Astrocyte (in vitro differentiated cells and primary cell): ENCODE data around the gene CMTM7. TPM values are rescaled to one million over a fixed set of nuclear protein-coding genes. Genes with fewer than 3 reads are reported as not detected.

Source experiments
- DNase-seq: peaks from one replicate; pipeline ENCODE4 v3.0.0-alpha.2; 2010; ENCODE audit warnings: low read depth
- FAIRE-seq: peaks from 2 replicates; lab custom pipeline; 2011; peaks lifted over from hg19 to GRCh38; lab: Jason Lieb, UNC
- H2AFZ ChIP-seq: 2 replicates; pipeline ENCODE4 v1.6.0; 2012; ENCODE audit warnings: low read depth, low read length, inconsistent platforms
- H3K27ac ChIP-seq: 2 replicates; pipeline ENCODE4 v1.5.1; 2011; ENCODE audit warnings: low read depth, low read length, inconsistent platforms
- H3K27me3 ChIP-seq: 2 replicates; pipeline ENCODE4 v1.6.0; 2011; ENCODE audit warnings: low read length, inconsistent platforms; ENCODE audit not compliant: insufficient read depth
- H3K36me3 ChIP-seq: 2 replicates; pipeline ENCODE4 v1.5.1; 2011; ENCODE audit warnings: low read length, inconsistent platforms; ENCODE audit not compliant: insufficient read depth
- H3K4me1 ChIP-seq: 2 replicates; pipeline ENCODE4 v1.5.1; 2011; ENCODE audit warnings: low read length, inconsistent platforms; ENCODE audit not compliant: insufficient read depth
- H3K4me2 ChIP-seq: 2 replicates; pipeline ENCODE4 v1.6.0; 2012; ENCODE audit warnings: low read length, inconsistent platforms
- H3K4me3 ChIP-seq: 2 replicates; pipeline ENCODE4 v1.5.1; 2011; ENCODE audit warnings: low read depth, mild to moderate bottlenecking, low read length, inconsistent platforms; ENCODE audit not compliant: insufficient read depth
- H3K79me2 ChIP-seq: 2 replicates; pipeline ENCODE4 v1.6.0; 2012; ENCODE audit warnings: mild to moderate bottlenecking, low read length, inconsistent platforms; ENCODE audit not compliant: insufficient read depth
- H3K9ac ChIP-seq: 2 replicates; pipeline ENCODE4 v1.6.0; 2012; ENCODE audit warnings: mild to moderate bottlenecking, low read length, inconsistent platforms
- H3K9me3 ChIP-seq: 2 replicates; pipeline ENCODE4 v1.5.1; 2012; ENCODE audit warnings: low read depth, mild to moderate bottlenecking, low read length, inconsistent platforms; ENCODE audit not compliant: insufficient read depth
- H4K20me1 ChIP-seq: 2 replicates; pipeline ENCODE4 v1.6.0; 2012; ENCODE audit warnings: low read length, inconsistent platforms; ENCODE audit not compliant: insufficient read depth
- H3K27ac Mint-ChIP-seq: one replicate; pipeline ENCODE4 v1.8.0; 2021; ENCODE audit warnings: mild to moderate bottlenecking, mixed read lengths; ENCODE audit not compliant: unreplicated experiment
- H3K27me3 Mint-ChIP-seq: one replicate; pipeline ENCODE4 v1.8.0; 2021; ENCODE audit warnings: low read depth, mixed read lengths; ENCODE audit not compliant: unreplicated experiment
- H3K36me3 Mint-ChIP-seq: one replicate; pipeline ENCODE4 v1.8.0; 2021; ENCODE audit warnings: low read depth, mixed read lengths; ENCODE audit not compliant: unreplicated experiment
- H3K4me1 Mint-ChIP-seq: one replicate; pipeline ENCODE4 v1.8.0; 2021; ENCODE audit warnings: low read depth, mixed read lengths; ENCODE audit not compliant: unreplicated experiment
- H3K4me3 Mint-ChIP-seq: one replicate; pipeline ENCODE4 v1.8.0; 2021; ENCODE audit warnings: mild to moderate bottlenecking, moderate library complexity, mixed read lengths; ENCODE audit not compliant: unreplicated experiment
- H3K9me3 Mint-ChIP-seq: one replicate; pipeline ENCODE4 v1.8.0; 2021; ENCODE audit warnings: mild to moderate bottlenecking, mixed read lengths; ENCODE audit not compliant: unreplicated experiment
- CTCF ChIP-seq: IDR thresholded peaks from 2 replicates; pipeline ENCODE4 v1.5.1; 2011; ENCODE audit warnings: low read depth, mild to moderate bottlenecking, inconsistent platforms, low read length, moderate library complexity; ENCODE audit not compliant: insufficient read depth
- EZH2 ChIP-seq: IDR thresholded peaks from 2 replicates; pipeline ENCODE4 v1.6.1; 2012; ENCODE audit warnings: mild to moderate bottlenecking, low read length, inconsistent platforms; ENCODE audit not compliant: insufficient read depth
- total RNA-seq: library from RNA; stranded (reverse); gene quantifications from 2 replicates; pipeline ENCODE4 v1.2.1, GENCODE V29; 2021

CMTM7 gene
- total RNA-seq, 1 donor from 2014 or later: 23.9 TPM

- Mint-ChIP-seq H3K27me3 (no peaks in the 10 kb centered on the region), H3K4me3 (no peak overlapping the region), H3K36me3 (peaks cover 15% of the 10 kb centered on the region), H3K9me3 (no peaks in the 10 kb centered on the region), H3K4me1 (peaks cover 10% of the 10 kb centered on the region), H3K27ac (no peak overlapping the region)
- Histone ChIP-seq H3K9me3 (no peaks in the 10 kb centered on the region), H3K4me2 (peak overlapping the region; percentile 78), H2AFZ (no peak overlapping the region), H3K4me3 (no peak overlapping the region), H3K4me1 (peaks cover 20% of the 10 kb centered on the region), H3K9ac (no peak overlapping the region), H4K20me1 (peaks cover 29% of the 10 kb centered on the region), H3K79me2 (no peaks in the 10 kb centered on the region), H3K36me3 (no peaks in the 10 kb centered on the region), H3K27me3 (no peaks in the 10 kb centered on the region), H3K27ac (no peak overlapping the region)
- peak; percentile 94 for TF ChIP-seq CTCF
- no peak for TF ChIP-seq EZH2
- FAIRE-seq (no peak), DNase-seq (peak; percentile 12)
Observed at GRCh38 chr3:32467333-32468070, 75.8 kb downstream of the CMTM7 start.

GRCh38 chr3:32469151-32469874, 77.7 kb downstream of the CMTM7 start:
- no peak overlapping the region for H3K4me3 ChIP-seq
- no peaks in the 10 kb centered on the region for H3K36me3 ChIP-seq
- no peaks in the 10 kb centered on the region for H3K27me3 ChIP-seq
- peak overlapping the region; percentile 73 for H3K4me2 ChIP-seq
- TF ChIP-seq CTCF: no peak
- no peak for TF ChIP-seq EZH2
- H3K36me3 Mint-ChIP-seq: peaks cover 17% of the 10 kb centered on the region
- H3K27ac ChIP-seq: peak overlapping the region; percentile 8
- peak overlapping the region; percentile 64 for H3K27ac Mint-ChIP-seq
- no peak overlapping the region for H3K4me3 Mint-ChIP-seq
- peak overlapping the region; percentile 22 for H3K9ac ChIP-seq
- peaks cover 29% of the 10 kb centered on the region for H4K20me1 ChIP-seq
- no peaks in the 10 kb centered on the region for H3K27me3 Mint-ChIP-seq
- peaks cover 14% of the 10 kb centered on the region for H3K4me1 Mint-ChIP-seq
- no peak overlapping the region for H2AFZ ChIP-seq
- peaks cover 20% of the 10 kb centered on the region for H3K4me1 ChIP-seq
- no peaks in the 10 kb centered on the region for H3K79me2 ChIP-seq
- H3K9me3 ChIP-seq: no peaks in the 10 kb centered on the region
- DNase-seq (no peak), FAIRE-seq (no peak)
- no peaks in the 10 kb centered on the region for H3K9me3 Mint-ChIP-seq
